Stimulated activated CD4-positive, alpha-beta T cell treated with anti-CD3 and anti-CD28 coated beads, TNF-alpha, amount 100 ng/mL, for 1 hour (primary cell): Measurements from ENCODE around the gene HADHB.
"Not testable (repeated sequence)": the region's sequence is repeated elsewhere in the genome, so short reads cannot be mapped to it uniquely, and the experiment has no call there.

Experiments used
- DNase-seq, 3 donors: peaks; one replicate each; pipeline ENCODE4 v3.0.0-alpha.2; 2020; ENCODE audit warnings: low read depth in 3 of 3, low spot score in 1 of 3

The HADHB gene

DNA sequence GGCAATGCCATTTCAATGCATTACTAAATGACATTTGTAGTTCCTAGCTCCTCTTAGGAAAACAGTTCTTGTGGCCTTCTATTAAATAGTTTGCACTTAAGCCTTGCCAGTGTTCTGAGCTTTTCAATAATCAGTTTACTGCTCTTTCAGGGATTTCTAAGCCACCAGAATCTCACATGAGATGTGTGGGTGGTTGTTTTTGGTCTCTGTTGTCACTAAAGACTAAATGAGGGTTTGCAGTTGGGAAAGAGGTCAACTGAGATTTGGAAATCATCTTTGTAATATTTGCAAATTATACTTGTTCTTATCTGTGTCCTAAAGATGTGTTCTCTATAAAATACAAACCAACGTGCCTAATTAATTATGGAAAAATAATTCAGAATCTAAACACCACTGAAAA, 45.3 kb downstream of the HADHB start:
- no peak for DNase-seq

DNA sequence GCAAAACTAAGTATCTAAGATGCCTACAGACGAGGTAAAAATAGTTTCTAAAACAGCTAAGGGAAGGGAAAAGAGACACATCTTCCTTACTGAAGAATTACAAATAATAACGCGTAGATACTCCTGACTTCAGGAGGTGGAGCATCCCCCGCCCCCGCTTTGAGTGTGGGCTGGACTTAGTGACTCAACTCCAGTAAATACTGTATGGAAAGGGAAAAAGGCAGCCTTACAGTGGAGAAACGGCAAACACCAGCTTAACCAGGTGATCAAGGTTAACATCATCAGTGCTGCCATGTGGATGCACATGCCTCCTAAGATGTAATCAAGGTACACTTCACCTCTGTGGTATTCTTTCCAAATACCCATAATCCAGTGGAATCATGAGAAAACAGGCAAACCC, 47.9 kb downstream of the HADHB start:
- DNase-seq = no peak

DNA sequence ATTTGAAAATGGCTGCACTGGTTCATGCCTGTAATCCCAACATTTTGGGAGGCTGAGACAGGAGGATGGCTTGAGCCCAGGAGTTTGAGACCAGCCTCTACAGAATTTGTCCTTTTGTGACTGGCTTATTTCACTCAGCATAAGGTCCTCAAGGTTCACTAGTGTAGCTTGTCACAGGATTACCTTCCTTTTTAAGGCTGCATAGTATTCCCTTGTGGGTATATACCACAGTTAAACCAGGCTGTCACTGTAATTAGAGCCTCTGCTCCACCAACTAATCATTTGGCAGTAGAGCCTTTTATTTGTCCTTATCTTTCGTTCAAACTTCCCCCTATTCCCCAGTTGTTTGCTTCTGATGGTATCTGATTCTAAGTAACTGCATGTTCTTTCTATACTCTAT, 50.8 kb downstream of the HADHB start:
- DNase-seq = no peak

DNA sequence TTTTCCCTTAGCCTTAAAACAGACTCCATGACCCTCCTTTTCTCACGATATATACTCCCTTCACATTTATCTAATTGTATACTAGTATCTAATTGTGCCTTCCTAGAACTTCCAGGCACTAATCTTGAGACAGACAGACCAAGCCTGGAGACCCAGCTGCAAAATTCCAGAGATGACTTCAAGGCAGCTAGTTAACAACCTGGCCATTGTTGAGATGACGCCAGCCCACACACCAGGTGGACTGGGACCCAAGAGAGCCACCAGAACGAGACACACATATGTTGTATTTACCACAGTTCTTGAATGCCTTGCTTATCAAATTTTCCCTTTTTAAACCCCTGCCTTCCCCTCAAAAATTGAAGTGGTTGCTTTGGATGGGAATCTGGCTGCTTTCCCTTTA, 52.3 kb downstream of the HADHB start:
- no peak for DNase-seq

DNA sequence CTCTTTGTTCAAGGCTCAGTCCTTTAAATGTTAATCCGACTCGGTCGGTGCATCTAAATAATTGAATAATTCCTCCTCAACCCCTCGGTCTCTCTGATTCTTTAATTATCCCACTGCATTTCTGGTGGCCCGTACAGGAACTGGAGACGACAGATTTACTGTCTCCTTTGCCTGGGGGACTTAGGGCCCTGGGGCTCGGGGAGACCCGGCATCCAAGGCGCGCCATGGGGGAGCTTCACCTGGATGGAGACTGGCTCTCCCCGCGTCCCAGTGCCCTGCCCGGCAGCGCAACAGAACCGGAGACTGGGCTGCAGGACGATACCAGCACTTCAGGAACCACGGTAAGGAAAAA, 53.5 kb downstream of the HADHB start:
- no peak for DNase-seq

DNA sequence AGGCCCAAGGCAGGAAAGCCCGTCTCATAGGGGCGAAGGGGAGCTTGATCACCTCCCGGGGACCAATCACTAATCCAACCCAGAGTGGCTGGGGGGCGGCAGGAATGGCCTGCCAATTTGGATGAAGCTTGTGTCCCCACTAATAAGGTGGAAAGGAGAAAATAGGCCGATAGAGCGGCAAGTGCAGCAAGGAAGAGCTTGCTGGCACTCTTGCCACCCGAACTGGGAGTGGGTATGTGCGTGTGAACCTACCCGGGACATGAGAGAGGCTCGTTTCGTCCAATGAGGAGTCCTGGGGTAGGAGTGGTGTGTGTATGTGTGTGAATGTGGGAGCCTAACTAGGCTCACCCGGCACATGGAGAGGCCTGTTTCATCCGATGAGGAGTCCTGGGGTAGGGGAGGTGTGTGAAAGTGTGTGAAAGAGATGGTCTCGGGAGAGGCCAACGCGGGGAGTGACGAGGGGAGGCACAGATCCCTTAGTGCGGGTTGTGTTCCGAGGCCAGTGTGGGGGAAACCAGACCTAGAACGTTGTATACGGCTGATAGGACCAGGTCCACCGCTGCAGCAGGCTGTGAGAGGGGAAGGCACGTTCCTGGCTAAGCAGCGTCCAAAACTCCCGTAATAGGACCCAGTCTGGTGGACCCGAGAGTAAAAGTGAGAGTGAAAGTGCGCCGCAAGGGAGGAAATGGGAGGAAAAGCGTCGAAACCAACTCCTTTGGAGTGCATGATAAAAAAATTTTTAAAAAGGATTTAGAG, 54.1 kb downstream of the HADHB start:
- peak in 1 of 3 donors; percentile 24 for DNase-seq

DNA sequence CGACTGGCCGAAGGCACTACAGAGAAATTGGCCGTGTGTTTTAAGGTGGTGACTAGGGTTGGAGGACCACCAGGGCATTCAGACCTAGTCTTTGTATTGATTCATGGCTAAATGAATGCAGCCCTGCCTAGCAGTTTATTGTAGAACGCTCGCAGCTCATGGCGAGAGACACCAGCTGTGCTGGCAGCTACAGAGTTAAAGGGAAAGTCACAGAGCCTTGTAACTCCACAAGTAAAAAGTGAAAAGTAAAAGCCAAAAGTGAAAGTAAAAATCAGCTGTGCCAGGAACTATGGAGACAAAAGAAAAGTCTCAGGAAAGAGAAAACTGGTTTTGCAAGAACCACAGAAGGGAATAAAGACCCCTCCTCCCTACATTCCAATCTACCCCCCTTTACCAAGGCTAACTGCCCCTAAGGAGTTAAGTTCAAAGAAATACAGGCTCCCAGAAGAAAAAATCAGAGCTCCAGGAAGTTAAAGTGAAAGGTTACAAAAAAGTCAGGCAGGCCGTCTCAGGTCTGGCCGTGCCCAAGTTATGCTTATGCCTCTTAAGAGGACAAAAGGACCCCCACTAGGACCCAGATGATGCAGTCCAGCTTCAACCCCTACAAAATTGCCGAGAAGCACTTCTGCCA, 54.8 kb downstream of the HADHB start:
- no peak for DNase-seq

DNA sequence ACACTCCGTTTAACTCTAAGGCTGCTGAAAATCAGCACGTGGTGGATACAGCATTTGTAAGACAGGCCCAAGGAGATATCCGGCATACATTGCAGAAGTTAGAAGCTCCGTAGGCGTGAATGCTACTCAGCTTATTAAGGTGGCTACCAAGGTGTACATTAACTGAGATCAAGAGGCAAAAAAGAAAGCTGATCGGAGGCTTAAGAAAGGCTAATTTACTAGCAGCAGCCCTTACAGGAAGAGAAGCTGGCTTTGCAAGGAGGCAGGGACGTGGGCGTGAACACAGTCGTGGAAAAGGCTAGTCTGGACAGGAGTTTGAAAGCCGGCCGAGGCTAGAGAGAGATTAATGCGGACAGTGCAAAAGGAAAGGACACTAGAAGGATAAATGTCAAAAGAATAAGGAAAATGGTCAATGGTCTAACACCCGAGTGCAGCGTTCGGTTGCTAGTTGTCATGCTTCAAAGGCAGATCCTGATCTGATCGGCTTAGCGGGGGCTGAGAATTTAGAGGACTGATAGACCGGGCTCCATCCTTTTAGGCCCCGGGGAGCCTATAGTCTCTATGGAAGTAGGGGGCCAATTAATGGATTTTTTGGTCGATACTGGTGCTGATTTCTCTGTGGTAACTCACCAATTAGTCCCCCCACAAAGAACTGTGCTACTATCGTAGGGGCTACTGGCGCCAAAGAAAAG, 55.6 kb downstream of the HADHB start:
- DNase-seq = no peak

DNA sequence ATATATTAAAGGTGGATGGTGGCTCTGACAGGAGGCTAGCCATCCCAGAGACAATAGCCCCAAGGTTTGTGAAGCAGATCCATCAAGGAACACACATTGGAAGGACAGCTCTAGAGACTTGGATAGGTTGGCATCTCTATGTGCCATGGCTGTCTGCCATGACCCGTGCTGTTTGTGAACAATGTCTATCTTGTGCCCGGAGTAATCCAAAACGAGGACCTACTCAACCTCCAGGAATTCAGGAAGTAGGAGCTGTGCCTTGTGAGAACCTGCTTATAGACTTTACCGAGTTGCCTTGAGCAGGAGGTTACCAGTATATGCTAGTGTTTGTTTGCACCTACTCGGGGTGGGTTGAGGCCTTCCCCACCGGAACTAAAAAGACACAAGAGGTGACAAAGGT, 58.1 kb downstream of the HADHB start:
- DNase-seq = no peak

DNA sequence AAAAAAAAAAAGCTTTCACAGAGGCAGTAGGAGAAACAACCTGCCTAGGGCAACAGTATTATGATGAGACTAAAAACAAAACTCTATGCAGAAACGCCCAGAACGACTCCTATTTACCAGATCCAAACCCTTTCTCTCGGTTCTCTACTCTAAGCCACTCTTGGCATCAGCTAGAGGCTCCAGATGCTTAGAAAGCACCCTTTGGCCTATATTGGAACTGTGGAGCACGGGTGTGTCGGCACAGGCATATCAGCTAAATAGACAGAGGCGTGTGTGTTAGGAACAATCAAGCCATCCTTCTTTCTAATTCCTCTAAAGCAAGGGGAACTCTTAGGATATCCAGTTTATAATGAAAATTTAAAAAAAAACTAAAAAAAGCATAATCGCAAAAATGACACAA, 60.4 kb downstream of the HADHB start:
- not testable (repeated sequence) for DNase-seq

DNA sequence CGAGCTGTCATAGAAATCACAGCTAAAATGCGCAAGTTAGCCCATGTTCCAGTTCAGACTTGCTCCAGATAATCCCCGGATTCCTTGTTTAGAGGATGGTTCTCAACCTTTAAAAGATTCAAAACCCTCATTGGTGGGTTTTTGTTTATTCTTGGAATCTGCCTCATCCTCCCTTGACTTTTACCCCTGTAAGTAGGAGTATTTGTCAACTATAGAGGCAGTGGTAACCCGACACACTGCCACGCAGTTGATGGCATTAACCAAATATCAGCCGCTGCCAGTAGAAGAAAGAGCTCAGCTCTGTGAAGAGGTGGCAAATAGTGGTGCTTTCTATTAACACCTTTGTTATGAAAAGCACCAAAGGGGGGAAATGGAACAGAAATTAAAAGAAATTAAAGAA, 60.8 kb downstream of the HADHB start:
- no peak for DNase-seq

DNA sequence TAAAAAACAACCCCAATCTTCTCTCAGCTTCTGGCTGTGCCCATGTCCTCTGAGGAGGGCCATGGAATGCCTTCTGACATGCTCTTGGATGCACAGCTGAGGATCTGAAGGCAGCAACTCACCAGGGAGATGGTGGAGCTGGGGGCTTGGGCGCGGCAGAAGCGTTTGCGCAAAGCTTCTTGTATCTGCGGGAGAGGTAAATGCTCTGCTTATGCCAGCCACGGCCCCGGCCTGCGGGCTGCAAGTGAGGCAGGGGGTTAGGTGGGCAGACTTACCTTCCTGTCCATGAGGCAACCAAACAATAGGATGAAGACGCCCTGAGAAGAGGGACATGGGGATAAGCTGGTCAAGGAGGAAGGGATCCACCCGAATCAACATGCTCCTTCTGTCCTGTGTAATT, 65.2 kb downstream of the HADHB start:
- no peak for DNase-seq

DNA sequence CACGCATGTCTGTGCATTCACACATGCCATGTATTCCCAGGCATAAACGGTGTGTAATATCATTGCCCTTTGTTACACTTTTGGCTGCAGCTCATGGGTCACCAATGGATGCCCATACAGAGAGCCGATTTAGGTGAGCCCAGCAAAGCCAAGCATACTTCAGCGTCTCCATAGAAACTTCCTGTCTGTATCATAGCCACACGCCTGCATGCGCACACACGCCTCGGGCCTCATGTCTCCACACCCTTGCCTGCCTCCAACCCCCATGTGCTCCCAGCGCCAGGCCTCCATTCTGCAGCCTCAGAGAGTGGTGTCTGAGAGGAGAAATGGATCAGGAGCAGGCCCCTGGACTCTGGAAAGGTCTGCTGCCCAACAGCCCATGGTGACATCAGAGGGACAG, 67.7 kb downstream of the HADHB start:
- no peak for DNase-seq

DNA sequence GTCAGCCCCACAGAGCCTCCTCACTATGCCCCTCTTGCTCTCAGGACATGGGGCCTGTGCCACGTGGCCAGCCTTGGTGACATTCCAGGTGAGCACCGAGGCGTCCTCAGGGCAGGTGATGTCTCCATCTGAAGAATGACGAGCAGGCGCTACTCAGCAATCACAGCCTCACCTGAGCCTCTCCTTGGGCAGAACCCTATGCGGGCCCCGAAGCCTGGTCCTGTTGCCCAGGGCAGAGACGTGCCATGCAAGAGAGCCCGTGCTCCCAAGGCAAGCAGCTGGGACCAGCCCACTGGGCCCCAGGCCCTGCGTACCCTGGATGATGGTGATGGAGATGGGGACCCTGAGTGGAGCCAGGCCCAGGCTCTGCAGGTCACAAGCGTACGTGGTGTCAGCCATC, 68.7 kb downstream of the HADHB start:
- DNase-seq = no peak

DNA sequence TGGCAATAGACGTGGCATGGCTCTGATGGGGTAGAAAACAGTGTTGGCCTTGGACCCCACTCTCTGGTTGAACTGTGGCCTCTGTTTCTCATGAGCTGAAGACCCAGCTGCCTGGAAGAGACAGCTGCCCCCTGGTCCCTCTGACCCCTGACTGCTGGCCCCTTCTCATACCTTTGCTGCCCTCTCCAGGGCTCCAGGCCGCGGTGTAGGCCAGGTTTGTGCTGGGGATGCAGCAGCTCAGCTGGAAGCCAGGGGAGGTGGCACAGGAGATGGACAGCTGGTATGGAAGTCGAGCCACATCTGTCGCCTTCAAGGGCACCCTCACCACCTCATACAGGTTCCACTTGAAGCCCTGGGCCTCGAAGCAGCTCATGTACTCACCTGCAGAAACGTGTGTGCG, 69.5 kb downstream of the HADHB start:
- no peak for DNase-seq

DNA sequence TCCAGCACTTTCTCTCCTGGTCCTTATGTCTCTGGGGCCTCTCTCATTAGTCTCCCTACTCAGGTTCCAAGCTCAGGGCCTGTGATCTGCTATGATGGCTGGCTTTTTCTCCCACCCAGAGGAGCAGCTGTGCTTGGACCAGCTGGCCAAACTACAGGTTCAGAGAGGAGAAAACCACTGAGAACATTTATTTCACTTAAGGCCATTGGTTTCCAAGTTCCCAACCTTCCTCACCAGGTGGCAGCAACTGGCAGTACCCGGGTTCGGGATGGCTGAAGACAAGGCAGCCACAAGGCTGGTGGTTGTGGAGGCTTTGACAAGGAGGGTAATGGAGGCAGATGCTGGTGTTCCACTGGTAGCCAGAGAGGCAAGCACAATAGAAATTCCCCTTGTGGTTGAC, 71.3 kb downstream of the HADHB start:
- no peak for DNase-seq

DNA sequence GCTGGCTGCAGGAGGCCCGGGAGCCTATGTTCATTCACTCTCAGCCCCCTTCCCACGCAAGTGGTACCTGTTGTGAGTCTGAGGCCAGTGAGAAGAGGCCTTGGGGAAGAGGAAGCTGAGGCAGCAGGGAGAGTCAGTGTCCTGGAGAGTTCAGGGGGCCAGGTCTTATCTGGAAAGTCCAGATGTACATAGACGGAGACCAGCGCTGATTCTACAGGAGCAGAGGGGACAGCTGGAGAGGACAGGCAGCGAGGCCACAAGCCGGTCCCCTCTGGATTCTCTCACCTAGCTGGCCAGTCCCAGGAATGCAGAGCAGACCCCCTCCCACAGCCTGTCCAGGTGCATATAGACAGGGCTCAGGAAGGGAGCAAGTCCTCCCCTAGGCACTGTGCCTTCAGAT, 72.1 kb downstream of the HADHB start:
- DNase-seq = no peak

DNA sequence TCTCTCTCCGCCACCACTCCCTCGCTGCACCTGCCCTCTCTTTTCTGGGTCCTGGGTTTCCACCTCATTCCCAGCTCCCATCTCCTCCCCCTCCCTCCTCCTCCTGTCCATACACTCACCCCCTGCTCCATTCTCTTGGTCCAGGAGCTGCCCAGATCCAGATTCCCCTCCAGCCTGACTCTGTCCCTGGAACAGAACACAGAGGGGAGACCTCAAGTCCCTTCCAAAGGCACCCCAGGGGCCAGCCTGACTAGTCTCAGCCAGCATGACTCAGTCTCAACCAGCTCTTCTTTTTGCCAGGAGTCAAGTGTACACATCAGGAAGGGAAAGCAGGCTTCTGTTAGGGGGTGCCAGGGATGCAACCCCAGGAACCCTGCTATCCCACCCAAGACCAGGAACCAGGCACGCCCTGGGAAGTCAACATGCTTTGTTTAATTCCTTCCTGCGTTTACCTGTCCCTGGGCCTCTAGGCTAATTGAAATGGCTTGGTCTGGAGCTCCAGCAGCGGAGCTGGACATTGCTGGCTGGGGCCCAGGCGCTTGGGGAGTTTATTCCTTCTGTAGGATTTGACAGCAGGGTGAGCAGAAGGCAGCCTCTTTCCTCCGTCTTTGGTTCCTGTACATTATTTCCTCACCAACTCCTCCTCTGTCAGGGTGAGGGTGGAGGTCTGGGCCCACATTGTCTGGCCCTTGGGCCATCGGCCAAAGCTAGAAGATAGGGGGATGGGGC, 72.8 kb downstream of the HADHB start:
- DNase-seq = no peak

DNA sequence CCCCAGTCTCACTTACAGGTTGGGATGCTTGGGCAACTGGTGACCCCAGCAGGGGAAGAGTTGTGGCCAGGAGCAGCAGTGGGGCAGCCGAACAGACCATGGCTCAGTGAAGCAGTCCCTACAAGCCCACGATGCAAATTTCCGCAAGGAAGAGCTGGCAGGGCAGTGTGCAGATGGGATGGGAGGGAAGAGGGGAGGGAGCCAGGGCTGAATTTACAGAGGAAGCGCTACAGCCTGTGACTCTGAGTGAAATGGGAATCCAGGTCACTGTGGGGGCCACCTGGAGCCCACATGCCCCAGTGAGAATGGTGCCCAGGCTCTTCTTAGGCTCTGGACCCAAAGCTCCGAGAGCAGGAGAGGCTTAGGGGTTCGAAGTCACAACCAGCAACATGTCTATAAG, 74.2 kb downstream of the HADHB start:
- no peak for DNase-seq

DNA sequence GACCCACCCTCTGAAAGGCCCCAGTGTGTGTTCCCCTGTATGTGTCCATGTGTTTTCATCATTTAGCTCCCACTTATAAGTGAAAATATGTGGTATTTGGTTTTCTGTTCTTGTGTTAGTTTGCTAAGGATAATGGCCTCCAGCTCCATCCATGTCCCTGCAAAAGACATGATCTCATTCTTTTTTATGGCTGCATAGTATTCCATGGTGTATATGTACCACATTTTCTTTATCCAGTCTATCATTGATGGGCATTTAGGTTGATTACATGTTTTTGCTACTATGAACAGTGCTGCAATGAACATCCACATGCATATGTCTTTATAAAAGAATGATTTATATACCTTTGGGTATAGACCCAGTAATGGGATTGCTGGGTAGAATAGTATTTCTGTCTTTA, 79.7 kb downstream of the HADHB start:
- DNase-seq = not testable (repeated sequence)

DNA sequence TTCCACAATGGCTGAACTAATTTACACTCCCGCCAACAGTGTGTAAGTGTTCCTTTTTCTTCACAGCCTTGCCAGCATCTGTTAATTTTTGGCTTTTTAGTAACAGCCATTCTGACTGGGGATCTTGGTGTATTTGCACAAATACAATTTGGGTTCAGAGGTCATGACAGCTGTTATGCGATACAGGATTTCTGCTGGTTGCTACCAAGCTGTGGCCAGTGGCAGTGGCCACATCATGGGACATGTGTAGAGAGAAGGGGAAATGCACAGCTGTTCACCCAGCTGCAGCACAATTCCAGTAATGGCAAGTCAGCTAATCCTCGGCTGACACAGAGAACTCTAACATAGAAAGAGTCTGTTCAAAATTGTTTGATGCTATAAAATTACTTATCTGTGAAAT, 80.2 kb downstream of the HADHB start:
- DNase-seq = no peak

DNA sequence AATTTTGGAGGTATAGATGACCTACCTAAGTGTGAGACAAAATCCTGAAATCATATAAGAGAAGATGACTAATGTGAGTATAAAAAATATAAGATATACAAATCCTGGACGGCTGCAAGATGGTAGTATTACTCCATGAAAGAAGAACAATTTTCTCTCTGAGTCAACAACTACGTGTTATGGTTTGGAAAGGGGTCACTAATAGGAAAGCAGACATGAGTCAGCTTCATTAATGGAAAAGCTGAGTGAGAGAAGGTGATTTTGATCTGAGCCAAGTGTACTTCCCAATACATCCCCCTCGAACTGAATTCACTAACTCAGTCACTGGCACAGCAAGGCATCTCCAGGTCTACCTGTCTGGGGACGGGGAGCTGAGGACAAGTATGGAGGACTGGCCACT, 81.1 kb downstream of the HADHB start:
- DNase-seq = no peak
